GM21786 (cell line): Measurements from ENCODE around the gene LIMK1.
"Not testable (repeated sequence)": the region's sequence is repeated elsewhere in the genome, so short reads cannot be mapped to it uniquely, and the experiment has no call there.

Experiments used
- ATAC-seq: cut with Tn5 transposase; IDR thresholded peaks from one replicate; pipeline ENCODE4 v1.9.1; 2021; ENCODE audit not compliant: unreplicated experiment

Gene LIMK1

GRCh38 chr7:74119831-74120230 is 36.2 kb downstream of the LIMK1 start:
- no peak for ATAC-seq

GRCh38 chr7:74121401-74122249 is 38.0 kb downstream of the LIMK1 start:
- no peak for ATAC-seq

GRCh38 chr7:74123892-74124291 is 40.3 kb downstream of the LIMK1 start:
- ATAC-seq, result not testable (repeated sequence)

- no peak for ATAC-seq
Measured at GRCh38 chr7:74126220-74126880, 42.7 kb downstream of the LIMK1 start.

GRCh38 chr7:74129887-74130286 is 46.3 kb downstream of the LIMK1 start:
- ATAC-seq, result no peak

- no peak for ATAC-seq
Measured at GRCh38 chr7:74130518-74130917, 46.9 kb downstream of the LIMK1 start.

GRCh38 chr7:74134117-74134620 is 50.6 kb downstream of the LIMK1 start:
- no peak for ATAC-seq

GRCh38 chr7:74138334-74138867 is 54.8 kb downstream of the LIMK1 start:
- no peak for ATAC-seq

GRCh38 chr7:74138945-74139843 is 55.6 kb downstream of the LIMK1 start:
- no peak for ATAC-seq

- ATAC-seq, result no peak
Measured at GRCh38 chr7:74141705-74142104, 58.1 kb downstream of the LIMK1 start.

- no peak for ATAC-seq
Measured at GRCh38 chr7:74143383-74143782, 59.8 kb downstream of the LIMK1 start.

- no peak for ATAC-seq
Measured at GRCh38 chr7:74148491-74148890, 64.9 kb downstream of the LIMK1 start.

- no peak for ATAC-seq
Measured at GRCh38 chr7:74149071-74149470, 65.5 kb downstream of the LIMK1 start.

- ATAC-seq, result no peak
Measured at GRCh38 chr7:74149603-74150002, 66.0 kb downstream of the LIMK1 start.

- no peak for ATAC-seq
Measured at GRCh38 chr7:74153736-74154135, 70.1 kb downstream of the LIMK1 start.

GRCh38 chr7:74155810-74156395 is 72.3 kb downstream of the LIMK1 start:
- ATAC-seq, result no peak

- no peak for ATAC-seq
Measured at GRCh38 chr7:74157605-74158004, 74.0 kb downstream of the LIMK1 start.

- ATAC-seq, result no peak
Measured at GRCh38 chr7:74164985-74165456, 81.4 kb downstream of the LIMK1 start.

GRCh38 chr7:74165867-74166593 is 82.4 kb downstream of the LIMK1 start:
- ATAC-seq, result no peak

- ATAC-seq, result not testable (repeated sequence)
Measured at GRCh38 chr7:74167324-74167723, 83.7 kb downstream of the LIMK1 start.
